Erythroblast (primary cell): ENCODE results near the gene FAIM2.

ENCODE experiments used
- GATA1 ChIP-seq: IDR thresholded peaks from 2 replicates; pipeline ENCODE4 v1.6.1; 2011; ENCODE audit warnings: low read depth, mild to moderate bottlenecking, control low read depth, low read length, moderate library complexity
- POLR2A ChIP-seq: IDR thresholded peaks from 2 replicates; pipeline ENCODE4 v1.6.1; 2011; ENCODE audit warnings: mild to moderate bottlenecking, low read length

- TF ChIP-seq POLR2A (no peak), GATA1 (no peak)
Observed at GRCh38 chr12:49902399-49903350, 1.0 kb downstream of the FAIM2 start.
